H1 (cell line): ENCODE measurements around the gene TMEM138. TPM values are rescaled to one million over a fixed set of nuclear protein-coding genes. Genes with fewer than 3 reads are reported as not detected.

Experiments used
- CTCF ChIA-PET: fragments of 300-600 bp; sonication (Branson Sonifier 250); formaldehyde crosslinking; loops from one replicate; lab custom pipeline; 2021; ENCODE audit not compliant: partially characterized antibody; lab: Charles Lee
- POLR2A ChIA-PET: fragments of 300-600 bp; sonication (Branson Sonifier 250); formaldehyde crosslinking; loops from one replicate; lab custom pipeline; 2021; ENCODE audit warnings: inconsistent platforms; ENCODE audit not compliant: partially characterized antibody; lab: Charles Lee
- DNase-seq, 2 experiments: peaks; one replicate each; pipeline versions ENCODE4 v3.0.0 to v3.0.0-alpha.2; 2010 to 2022; ENCODE audit warnings: low spot score in 2 of 2, low read depth in 1 of 2, mixed read lengths in 1 of 2
- FAIRE-seq: peaks from 2 replicates; lab custom pipeline; 2011; peaks lifted over from hg19 to GRCh38; lab: Jason Lieb, UNC
- H2AFZ ChIP-seq: 2 replicates; pipeline ENCODE4 v1.8.1; 2012; ENCODE audit warnings: low read length, inconsistent platforms
- H2AK5ac ChIP-seq: 2 replicates; pipeline ENCODE4 v1.6.1; 2013; ENCODE audit warnings: low read depth, low read length
- H2BK120ac ChIP-seq: replicated peaks from 2 replicates; pipeline ENCODE3; 2013; ENCODE audit warnings: low read depth, low read length, inconsistent platforms
- H2BK12ac ChIP-seq: 2 replicates; pipeline ENCODE4 v1.6.1; 2013; ENCODE audit warnings: low read depth, low read length
- H2BK15ac ChIP-seq: 2 replicates; pipeline ENCODE4 v1.6.1; 2013; ENCODE audit warnings: low read length
- H2BK20ac ChIP-seq: 2 replicates; pipeline ENCODE4 v1.6.1; 2013; ENCODE audit warnings: low read length
- H2BK5ac ChIP-seq: 2 replicates; pipeline ENCODE4 v1.6.1; 2013; ENCODE audit warnings: low read depth, low read length
- H3K14ac ChIP-seq: 2 replicates; pipeline ENCODE4 v1.6.1; 2013; ENCODE audit warnings: inconsistent platforms; ENCODE audit not compliant: insufficient read length
- H3K18ac ChIP-seq: 2 replicates; pipeline ENCODE4 v1.6.1; 2013; ENCODE audit warnings: low read length; ENCODE audit errors: extremely low read depth
- H3K23ac ChIP-seq: 2 replicates; pipeline ENCODE4 v1.6.1; 2013; ENCODE audit warnings: inconsistent platforms; ENCODE audit not compliant: insufficient read length
- H3K23me2 ChIP-seq: 2 replicates; pipeline ENCODE4 v1.6.1; 2013; ENCODE audit warnings: low read depth, low read length
- H3K27ac ChIP-seq: 2 replicates; pipeline ENCODE4 v1.6.1; 2011; ENCODE audit warnings: low read depth, low read length, inconsistent platforms
- H3K27me3 ChIP-seq, 4 experiments: replicated peaks in 1 of 4; 1 replicate in 1 of 4; 2 replicates in 3 of 4; pipeline versions ENCODE4 v1.6.1 to v1.8.1; 2011 to 2013; ENCODE audit warnings: low read length in 3 of 4, mild to moderate bottlenecking in 3 of 4, inconsistent platforms in 2 of 4, mixed read lengths in 2 of 4, moderate library complexity in 1 of 4; ENCODE audit not compliant: control insufficient read depth in 3 of 4, insufficient read depth in 3 of 4; ENCODE audit errors: extremely low read depth in 1 of 4
- H3K36me3 ChIP-seq, 4 experiments: 2 replicates each; pipeline versions ENCODE4 v1.6.1 to v1.8.1; 2011 to 2013; ENCODE audit warnings: mild to moderate bottlenecking in 4 of 4, low read length in 3 of 4, moderate library complexity in 2 of 4, control low read depth in 1 of 4, inconsistent platforms in 1 of 4; ENCODE audit not compliant: insufficient read depth in 4 of 4, control insufficient read depth in 2 of 4
- H3K4ac ChIP-seq: replicated peaks from 2 replicates; pipeline ENCODE3; 2013; ENCODE audit warnings: low read length, low read depth, mixed read lengths, inconsistent platforms; ENCODE audit not compliant: insufficient read length
- H3K4me1 ChIP-seq, 4 experiments: replicated peaks in 1 of 4; 1 replicate in 1 of 4; 2 replicates in 3 of 4; pipeline versions ENCODE4 v1.6.1 to v1.8.1; 2011 to 2013; ENCODE audit warnings: low read length in 3 of 4, inconsistent platforms in 2 of 4, mixed read lengths in 1 of 4; ENCODE audit not compliant: insufficient read depth in 4 of 4, control insufficient read depth in 3 of 4
- H3K4me2 ChIP-seq, 2 experiments: 2 replicates each; pipeline versions ENCODE4 v1.6.1 to v1.8.1; 2011 to 2013; ENCODE audit warnings: low read depth in 2 of 2, low read length in 2 of 2, control low read depth in 1 of 2, inconsistent platforms in 1 of 2, mild to moderate bottlenecking in 1 of 2; ENCODE audit not compliant: insufficient read depth in 1 of 2
- H3K4me3 ChIP-seq, 4 experiments: fragments of 200-600, 300-600 bp in 1 of 4; sonication (generic), shearing (Covaris generic), sonication (Bioruptor Twin) in 1 of 4; 2 replicates each; pipeline versions ENCODE4 v1.5.1 to v1.8.1; 2011 to 2016; ENCODE audit warnings: low read length in 4 of 4, low read depth in 3 of 4, control low read depth in 2 of 4, inconsistent platforms in 2 of 4, mild to moderate bottlenecking in 2 of 4, mixed read lengths in 1 of 4, moderate library complexity in 1 of 4; ENCODE audit not compliant: insufficient read depth in 2 of 4; ENCODE audit errors: extremely low read depth in 1 of 4
- H3K56ac ChIP-seq: replicated peaks from 2 replicates; pipeline ENCODE3; 2013; ENCODE audit warnings: low read depth, mild to moderate bottlenecking, mixed read lengths, low read length, inconsistent platforms; ENCODE audit not compliant: insufficient read length
- H3K79me1 ChIP-seq: 2 replicates; pipeline ENCODE4 v1.6.1; 2013; ENCODE audit warnings: low read depth, low read length, control low read depth
- H3K79me2 ChIP-seq, 2 experiments: 2 replicates each; pipeline versions ENCODE4 v1.6.1 to v1.8.1; 2012 to 2013; ENCODE audit warnings: low read length in 2 of 2, mild to moderate bottlenecking in 2 of 2, inconsistent platforms in 1 of 2; ENCODE audit not compliant: insufficient read depth in 2 of 2, control insufficient read depth in 1 of 2
- H3K9ac ChIP-seq, 4 experiments: replicated peaks in 1 of 4; 1 replicate in 1 of 4; 2 replicates in 3 of 4; pipeline versions ENCODE4 v1.6.1 to v1.8.1; 2011 to 2013; ENCODE audit warnings: low read depth in 3 of 4, low read length in 3 of 4, control low read depth in 2 of 4, mild to moderate bottlenecking in 2 of 4, moderate library complexity in 2 of 4, inconsistent platforms in 1 of 4; ENCODE audit errors: extremely low read depth in 1 of 4
- H3K9me3 ChIP-seq, 2 experiments: 2 replicates each; pipeline versions ENCODE4 v1.6.1 to v1.8.1; 2012 to 2013; ENCODE audit warnings: mild to moderate bottlenecking in 2 of 2, moderate library complexity in 2 of 2, control low read depth in 1 of 2, inconsistent platforms in 1 of 2, low read depth in 1 of 2, low read length in 1 of 2, mixed read lengths in 1 of 2; ENCODE audit not compliant: insufficient read depth in 2 of 2
- H4K20me1 ChIP-seq, 2 experiments: replicated peaks in 1 of 2; 2 replicates each; pipeline versions ENCODE3 to v1.8.1; 2011 to 2013; ENCODE audit warnings: inconsistent platforms in 2 of 2, low read length in 2 of 2, mild to moderate bottlenecking in 1 of 2; ENCODE audit not compliant: insufficient read depth in 2 of 2, control insufficient read depth in 1 of 2
- H4K5ac ChIP-seq: 2 replicates; pipeline ENCODE4 v1.6.1; 2013; ENCODE audit warnings: low read length, low read depth, mixed read lengths, inconsistent platforms; ENCODE audit not compliant: insufficient read length
- H4K8ac ChIP-seq: 2 replicates; pipeline ENCODE4 v1.8.0; 2013; ENCODE audit warnings: mild to moderate bottlenecking, moderate library complexity, low read length, inconsistent platforms; ENCODE audit not compliant: insufficient read depth; ENCODE audit errors: extremely low read depth
- H4K91ac ChIP-seq: replicated peaks from 2 replicates; pipeline ENCODE3; 2013; ENCODE audit warnings: low read length, mixed read lengths, inconsistent platforms; ENCODE audit not compliant: insufficient read length
- ASH2L ChIP-seq: fragments of 200-600, 300-600 bp; sonication (generic); IDR thresholded peaks from one replicate; pipeline ENCODE4 v1.7.1; 2017; ENCODE audit warnings: low read length
- CBX5 ChIP-seq: fragments of 300-800, 300-1000 bp; sonication (generic); IDR thresholded peaks from 2 replicates; pipeline ENCODE4 v1.7.1; 2016; ENCODE audit warnings: antibody characterized with exemption, low read length, low read depth
- CBX8 ChIP-seq: fragments of 300-800, 300-1000 bp; sonication (generic); IDR thresholded peaks from 2 replicates; pipeline ENCODE4 v1.7.1; 2016; ENCODE audit warnings: low read depth, low read length, borderline replicate concordance
- CREB1 ChIP-seq: IDR thresholded peaks from 2 replicates; pipeline ENCODE4 v1.6.1; 2012; ENCODE audit warnings: inconsistent platforms
- E2F6 ChIP-seq: IDR thresholded peaks from 2 replicates; pipeline ENCODE4 v1.6.1; 2012; ENCODE audit warnings: inconsistent platforms
- RAD21 ChIP-seq, 2 experiments: IDR thresholded peaks in 1 of 2; conservative IDR thresholded peaks in 1 of 2; 2 replicates each; pipeline ENCODE4 v1.6.1; 2011; ENCODE audit warnings: low read depth in 2 of 2, low read length in 2 of 2, improper control_type of control experiment in 1 of 2, inconsistent platforms in 1 of 2, mild to moderate bottlenecking in 1 of 2, moderate library complexity in 1 of 2
- RNF2 ChIP-seq: fragments of 200-900, 300-1000 bp; sonication (generic); IDR thresholded peaks from 2 replicates; pipeline ENCODE4 v1.7.1; 2016; ENCODE audit warnings: borderline replicate concordance, low read depth, mild to moderate bottlenecking, antibody characterized with exemption, low read length; ENCODE audit not compliant: poor library complexity, severe bottlenecking; ENCODE audit errors: missing control alignments
- SP2 ChIP-seq: IDR thresholded peaks from 2 replicates; pipeline ENCODE4 v1.6.1; 2012; ENCODE audit warnings: mild to moderate bottlenecking, low read length, inconsistent platforms
- SRF ChIP-seq: IDR thresholded peaks from 2 replicates; pipeline ENCODE4 v1.6.1; 2011; ENCODE audit warnings: mild to moderate bottlenecking, low read depth, low read length, moderate library complexity
- TCF12 ChIP-seq: IDR thresholded peaks from 2 replicates; pipeline ENCODE4 v1.6.1; 2011; ENCODE audit warnings: low read depth, mild to moderate bottlenecking, low read length
- WGBS, 2 experiments: shearing (Covaris generic) in 1 of 2; methylation state at CpG; one replicate each; pipeline versions ENCODE4 v1.1.6 to v1.1.7; 2013 to 2015; ENCODE audit warnings: low lambda C conversion rate in 2 of 2, mixed read lengths in 2 of 2, inconsistent platforms in 1 of 2, low coverage in 1 of 2, missing lambda C conversion rate in 1 of 2; ENCODE audit not compliant: insufficient replicate concordance in 2 of 2, insufficient coverage in 1 of 2, insufficient read length in 1 of 2; ENCODE audit errors: extremely low coverage in 1 of 2, missing lambda C conversion rate in 1 of 2; 5-methylcytosine and 5-hydroxymethylcytosine counted together
- polyA plus RNA-seq, 7 experiments: library from polyadenylated mRNA; depleted of rRNA in 3 of 7; stranded (reverse) in 5 of 7; unstranded in 2 of 7; fragments of >200 nt in 5 of 7; fragments of 200-250 nt in 2 of 7; gene quantifications; 1 replicate in 5 of 7; 2 replicates in 1 of 7; 4 replicates in 1 of 7; pipeline versions ENCODE4 v1.2.1 to v1.2.3, GENCODE V29; 2011 to 2013; ENCODE audit warnings: missing spikeins in 2 of 7, mixed read lengths in 2 of 7
- total RNA-seq: library from RNA; stranded (reverse); fragmentation: NEBNext Ultra II Directional; extraction: Animal tissue kit (Norgen Biotek cat#: 25700); gene quantifications from 2 replicates; pipeline ENCODE4 v1.2.1, GENCODE V29; 2021

Gene TMEM138
- total and polyA plus RNA-seq, 2 of the 8 experiments (the other 6 are each of a cell fraction or from before 2014, with no cell fraction given): 32.9 to 59.0 TPM

GRCh38 chr11:61338783-61339489 lies 23.2 kb upstream of the TMEM138 start:
- peaks cover 0 to 13% (median 4%) of the 10 kb centered on the region in 4 experiments; a peak in 4 of 8 replicates for H3K36me3 ChIP-seq
- H4K20me1 ChIP-seq: no peaks in the 10 kb centered on the region
- no peak overlapping the region for H2BK5ac ChIP-seq
- 0 out of 2 replicates have a peak, but pooled peaks cover 4% of the 10 kb centered on the region for H3K79me1 ChIP-seq
- no peaks in the 10 kb centered on the region for H3K23me2 ChIP-seq
- H3K27ac ChIP-seq: no peak overlapping the region
- H3K79me2 ChIP-seq: peaks cover 0 to 2% of the 10 kb centered on the region in 2 experiments; a peak in 1 of 4 replicates
- H2AFZ ChIP-seq: no peak overlapping the region
- H2BK12ac ChIP-seq: no peak overlapping the region
- 95% methylated on average over 25 of the region's 26 CpGs; no CpG with 5 or more reads in 1 of the 2 experiments for WGBS, 2 experiments
- H3K56ac ChIP-seq: no peak overlapping the region
- no peak overlapping the region for H3K23ac ChIP-seq
- no peak overlapping the region; the same call in 1 of the 2 replicates for H4K8ac ChIP-seq
- ChIA-PET POLR2A (interaction anchor here (0.7 to 39.7 kb wide), 5 partner anchors 9 to 72 kb away, joined by 3 to 1106 read pairs (median 4); partner anchors contain the start of genes CYB561A3, TMEM138 and TMEM216), CTCF (interaction anchor here (1.0 to 10.1 kb wide), 5 partner anchors 8 to 300 kb away, joined by 3 to 290 read pairs (median 80); partner anchors contain the start of genes CYB561A3, TMEM138 and TMEM216)
- no peak overlapping the region for H2AK5ac ChIP-seq
- H3K4me3 ChIP-seq: no peak overlapping the region
- no peak overlapping the region for H4K91ac ChIP-seq
- H3K9ac ChIP-seq: no peak overlapping the region
- H3K9me3 ChIP-seq: no peaks in the 10 kb centered on the region
- H3K18ac ChIP-seq: no peak overlapping the region
- FAIRE-seq: no peak
- no peak overlapping the region for H2BK20ac ChIP-seq
- H2BK15ac ChIP-seq: no peak overlapping the region
- no peak overlapping the region for H3K14ac ChIP-seq
- H3K4me2 ChIP-seq: no peak overlapping the region
- H3K27me3 ChIP-seq: no peaks in the 10 kb centered on the region
- no peak overlapping the region for H3K4ac ChIP-seq
- no peak for TF ChIP-seq RAD21 (IDR thresholded peaks at IDR 0.05 in 1 of 2, conservative IDR thresholded peaks at IDR 0.05 in 1 of 2; ENCODE audit: low read depth in 2 of 2, low read length in 2 of 2)
- no peak for TF ChIP-seq CBX8
- TF ChIP-seq TCF12: no peak
- no peak for TF ChIP-seq E2F6
- no peak for TF ChIP-seq CBX5
- no peak for TF ChIP-seq SP2
- no peak for TF ChIP-seq RNF2
- no peak for TF ChIP-seq CREB1
- TF ChIP-seq ASH2L: no peak
- TF ChIP-seq SRF: no peak
- TF ChIP-seq, all 59 proteins: peak for 0
- Histone ChIP-seq H2BK120ac (no peak overlapping the region), H3K4me1 (peaks cover 3 to 8% (median 3%) of the 10 kb centered on the region in 4 experiments), H4K5ac (no peak overlapping the region)
- no peak for DNase-seq
